ENCODE measurements around the gene SHLD2.

DNA sequence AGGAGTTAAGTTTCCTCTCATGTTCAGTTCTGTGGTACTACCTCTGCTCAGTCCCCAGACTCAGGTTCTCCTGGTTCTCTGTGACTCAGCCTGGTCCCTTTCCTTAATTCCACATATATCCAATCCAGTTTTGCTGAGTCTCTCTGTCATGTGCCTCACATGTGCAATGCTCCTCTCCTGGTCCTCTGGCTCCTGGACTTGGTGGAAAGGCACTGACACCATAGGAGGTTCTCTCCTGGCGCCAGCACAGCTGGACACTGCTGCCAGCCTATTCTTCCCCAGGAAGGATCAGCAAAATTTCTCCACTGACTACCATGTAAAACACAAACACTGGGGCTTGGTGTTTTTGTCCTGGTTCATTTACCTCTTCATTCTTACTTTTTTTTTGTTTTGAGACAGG, 28.1 kb upstream of the SHLD2 start:
- TF ChIP-seq, protein P1, sequence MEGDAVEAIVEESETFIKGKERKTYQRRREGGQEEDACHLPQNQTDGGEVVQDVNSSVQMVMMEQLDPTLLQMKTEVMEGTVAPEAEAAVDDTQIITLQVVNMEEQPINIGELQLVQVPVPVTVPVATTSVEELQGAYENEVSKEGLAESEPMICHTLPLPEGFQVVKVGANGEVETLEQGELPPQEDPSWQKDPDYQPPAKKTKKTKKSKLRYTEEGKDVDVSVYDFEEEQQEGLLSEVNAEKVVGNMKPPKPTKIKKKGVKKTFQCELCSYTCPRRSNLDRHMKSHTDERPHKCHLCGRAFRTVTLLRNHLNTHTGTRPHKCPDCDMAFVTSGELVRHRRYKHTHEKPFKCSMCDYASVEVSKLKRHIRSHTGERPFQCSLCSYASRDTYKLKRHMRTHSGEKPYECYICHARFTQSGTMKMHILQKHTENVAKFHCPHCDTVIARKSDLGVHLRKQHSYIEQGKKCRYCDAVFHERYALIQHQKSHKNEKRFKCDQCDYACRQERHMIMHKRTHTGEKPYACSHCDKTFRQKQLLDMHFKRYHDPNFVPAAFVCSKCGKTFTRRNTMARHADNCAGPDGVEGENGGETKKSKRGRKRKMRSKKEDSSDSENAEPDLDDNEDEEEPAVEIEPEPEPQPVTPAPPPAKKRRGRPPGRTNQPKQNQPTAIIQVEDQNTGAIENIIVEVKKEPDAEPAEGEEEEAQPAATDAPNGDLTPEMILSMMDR (conservative IDR thresholded peaks at IDR 0.05 in 1 of 2, IDR thresholded peaks at IDR 0.05 in 1 of 2; ENCODE audit: extremely low read depth in 1 of 2, insufficient read depth in 1 of 2, low read depth in 1 of 2, low read length in 2 of 2), result no peak
- TF ChIP-seq EZH2 (IDR thresholded peaks at IDR 0.05; ENCODE audit: borderline replicate concordance, low read length), result no peak
